Measurements from ENCODE around the gene TAX1BP1.
"Not testable (repeated sequence)": the region's sequence is repeated elsewhere in the genome, so short reads cannot be mapped to it uniquely, and the experiment has no call there.

TAX1BP1 gene

GRCh38 chr7:27739301-27739908, 557 bp upstream of the TAX1BP1 start:
- DNase-seq, result no peak

DNA sequence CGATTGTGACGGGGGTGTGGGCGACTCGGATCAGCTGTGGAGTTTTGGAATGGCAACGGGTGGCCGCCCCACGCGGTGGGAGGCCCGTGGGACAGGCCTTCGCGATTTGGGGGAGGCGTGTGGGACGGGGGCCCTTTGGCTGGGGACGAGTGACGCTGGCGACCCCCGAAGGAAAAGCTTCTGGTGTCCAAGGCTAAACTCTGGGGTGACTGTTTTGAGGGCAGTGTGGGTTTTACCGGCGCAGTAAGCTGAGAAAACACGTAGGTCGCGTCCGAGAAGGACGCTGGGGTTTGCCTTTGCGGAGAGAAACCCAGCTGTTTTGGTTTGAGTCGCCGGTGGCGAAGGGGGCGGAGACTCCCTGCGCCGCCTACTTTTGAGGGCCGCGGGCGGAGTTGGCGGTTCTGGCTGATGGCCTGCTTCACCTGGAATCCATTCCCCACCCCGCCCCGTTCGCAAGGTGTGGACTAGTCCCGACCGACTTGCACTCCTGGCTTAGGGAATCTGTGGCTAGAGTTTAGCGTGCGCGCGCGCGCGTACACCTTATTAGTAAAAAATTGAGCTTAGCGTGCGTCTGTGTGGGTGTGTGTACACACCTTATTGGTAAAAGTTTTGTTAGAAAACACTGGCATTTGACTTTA, 606 bp downstream of the TAX1BP1 start:
- DNase-seq, result peak; percentile 82 to 87 (median 84)

DNA sequence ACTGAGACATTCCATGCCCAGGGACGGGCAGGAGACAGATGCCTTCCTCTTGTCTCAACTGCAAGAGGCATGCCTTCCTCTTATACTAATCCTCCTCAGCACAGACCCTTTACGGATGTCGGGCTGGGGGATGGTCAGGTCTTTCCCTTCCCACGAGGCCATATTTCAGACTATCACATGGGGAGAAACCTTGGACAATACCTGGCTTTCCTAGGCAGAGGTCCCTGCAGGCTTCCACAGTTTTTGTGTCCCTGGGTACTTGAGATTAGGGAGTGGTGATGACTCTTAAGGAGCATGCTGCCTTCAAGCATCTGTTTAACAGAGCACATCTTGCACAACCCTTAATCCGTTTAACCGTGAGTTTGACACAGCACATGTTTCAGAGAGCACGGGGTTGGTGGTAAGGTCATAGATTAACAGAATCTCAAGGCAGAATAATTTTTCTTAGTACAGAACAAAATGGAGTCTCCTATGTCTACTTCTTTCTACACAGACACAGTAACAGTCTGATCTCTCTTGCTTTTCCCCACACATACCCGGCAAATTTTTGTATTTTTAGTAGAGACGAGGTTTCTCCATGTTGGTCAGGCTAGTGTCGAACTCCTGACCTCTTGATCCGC, 2.2 kb downstream of the TAX1BP1 start:
- not testable (repeated sequence) for DNase-seq

DNA sequence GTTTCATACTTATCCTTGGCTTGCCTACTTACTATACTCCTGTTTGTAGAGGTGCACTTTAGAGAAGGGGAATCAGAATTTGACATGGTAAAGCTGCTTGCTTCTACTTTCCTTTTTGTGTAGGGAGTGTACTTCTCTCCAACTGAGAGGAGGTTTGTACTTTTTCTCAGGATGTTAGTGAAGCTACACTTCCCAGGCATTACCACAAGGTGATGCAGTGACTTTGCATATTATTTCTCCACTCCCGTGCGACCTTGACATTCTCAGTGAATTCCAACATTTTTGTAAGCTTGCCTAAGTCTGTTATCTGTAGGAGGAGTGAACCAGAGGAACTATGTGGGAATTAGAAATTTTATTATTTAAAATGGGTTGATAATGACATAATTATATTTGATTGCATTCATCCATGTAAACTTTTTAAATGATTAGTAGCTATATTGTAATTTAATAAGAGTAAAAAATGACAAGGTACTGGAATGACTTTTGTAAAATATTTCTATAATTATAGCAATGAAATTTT, 5.2 kb downstream of the TAX1BP1 start:
- DNase-seq, result peak; percentile 37 to 57 (median 40)

- no peak for DNase-seq
These were observed 6.5 kb downstream of the TAX1BP1 start for GRCh38 chr7:27746486-27746885.

- DNase-seq, result peak in 2 of 3 donors; percentile 27 to 29
These were observed 7.0 kb downstream of the TAX1BP1 start for GRCh38 chr7:27746978-27747377.

- DNase-seq, result no peak
These were observed 7.8 kb downstream of the TAX1BP1 start for GRCh38 chr7:27747589-27748368.

- no peak for DNase-seq
These were observed 10.4 kb downstream of the TAX1BP1 start for GRCh38 chr7:27750316-27750715.

DNA sequence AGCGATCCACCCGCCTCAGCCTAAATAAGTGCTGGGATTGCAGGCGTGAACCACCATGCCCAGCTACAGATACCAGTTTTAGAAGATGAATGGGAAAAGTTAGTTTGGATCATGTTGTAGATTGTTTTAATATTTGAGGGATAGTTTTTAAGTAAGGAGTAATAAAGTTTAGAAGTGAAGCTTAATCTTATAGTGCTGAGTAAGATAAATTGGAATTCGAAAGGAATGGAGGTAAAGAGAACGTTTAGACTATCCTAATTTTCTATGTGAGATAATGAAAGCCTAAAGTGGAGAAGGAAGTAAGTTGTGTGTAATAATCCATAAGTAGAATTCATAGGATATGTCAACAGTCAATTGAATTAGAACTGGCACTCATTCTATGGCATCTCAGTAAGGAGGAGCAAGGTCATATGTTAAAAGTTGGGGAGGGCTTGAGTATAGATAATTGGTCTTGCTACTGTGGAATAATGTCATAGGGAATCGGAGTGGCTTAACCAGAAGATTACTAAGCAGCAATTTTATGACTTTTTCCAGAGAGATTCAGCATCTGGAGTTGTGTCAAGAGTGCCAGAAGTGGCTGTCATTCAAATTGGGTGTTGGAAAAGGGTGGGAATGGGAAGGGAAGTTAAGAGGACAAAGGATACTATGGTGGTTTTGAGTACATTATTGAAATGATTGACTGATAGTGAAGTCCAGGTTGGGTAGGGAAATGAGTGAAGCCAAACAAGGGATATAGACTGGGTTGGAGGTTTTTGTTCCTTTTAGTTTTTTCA, 12.1 kb downstream of the TAX1BP1 start:
- no peak for DNase-seq

DNA sequence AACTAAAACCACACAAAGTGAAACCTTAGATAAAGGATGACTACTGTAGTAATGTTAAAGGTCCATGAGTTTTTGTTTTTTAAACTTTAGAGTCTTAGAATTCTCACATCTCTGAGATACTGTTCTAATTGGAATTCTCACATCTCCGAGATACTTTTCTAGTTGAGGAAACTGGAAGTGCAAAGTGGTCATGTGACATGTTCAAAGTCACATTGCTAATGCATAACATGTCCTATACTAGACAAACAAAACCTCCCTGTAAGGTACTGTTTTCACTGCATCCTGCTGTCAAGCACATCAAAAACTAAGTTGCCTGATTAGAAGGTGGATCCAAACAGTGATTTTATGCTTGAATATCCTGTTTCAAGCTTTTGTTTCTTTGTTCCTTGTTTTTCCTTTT, 13.9 kb downstream of the TAX1BP1 start:
- DNase-seq, result no peak

DNA sequence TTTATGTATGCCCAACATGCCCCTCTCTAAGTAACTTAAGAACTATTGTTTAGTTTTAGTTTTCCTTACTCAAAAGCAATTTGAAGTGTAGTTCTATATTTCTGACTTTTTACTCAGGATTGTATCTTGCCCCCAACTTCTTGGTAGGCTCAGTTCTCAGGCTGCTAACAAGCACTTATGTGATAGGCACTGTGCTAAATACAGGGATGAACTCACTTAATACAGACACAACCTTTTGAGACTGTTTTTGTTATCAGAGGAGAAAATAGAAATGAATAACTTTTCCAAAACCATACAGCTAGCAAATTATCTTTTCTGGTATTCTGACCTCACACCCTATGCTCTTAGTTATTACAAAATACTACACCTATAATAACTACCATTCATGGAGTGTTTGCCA, 16.3 kb downstream of the TAX1BP1 start:
- no peak for DNase-seq

DNA sequence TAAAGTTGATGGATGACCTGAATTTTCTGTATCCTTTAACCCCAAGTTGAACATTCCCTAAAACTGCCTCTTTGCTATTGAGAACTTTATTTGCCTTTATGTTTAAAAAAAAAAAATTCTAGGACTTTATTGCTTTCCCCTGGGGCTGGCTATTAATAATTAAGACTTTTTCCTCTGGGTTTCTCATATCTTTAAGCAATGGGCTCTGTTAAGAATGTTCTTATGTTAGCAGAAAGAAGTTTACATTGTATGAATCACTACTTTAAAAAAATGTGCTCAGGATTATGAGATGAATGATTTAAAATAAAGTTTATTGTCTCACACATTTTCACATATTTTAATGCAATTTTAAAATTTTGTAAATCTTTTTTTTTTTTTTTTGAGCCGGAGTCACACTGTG, 19.5 kb downstream of the TAX1BP1 start:
- DNase-seq, result no peak

DNA sequence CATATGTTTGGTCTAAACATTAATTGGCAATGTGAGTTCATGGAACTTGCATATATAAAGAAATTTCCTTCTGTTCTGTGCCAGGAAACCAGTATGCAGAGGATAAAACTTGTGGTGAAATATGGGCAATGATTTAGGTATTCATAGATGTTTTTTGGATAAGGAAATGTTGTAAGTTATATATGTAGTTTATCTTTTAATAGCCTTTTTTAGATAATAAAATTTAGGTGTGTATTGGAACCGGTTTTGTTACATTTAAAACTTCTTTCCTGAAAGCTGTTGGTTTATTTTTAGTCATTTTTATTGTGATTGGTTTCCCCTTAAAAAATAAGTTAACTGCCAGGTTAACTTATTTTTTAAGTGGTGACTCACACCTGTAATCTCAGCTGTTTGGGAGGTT, 22.1 kb downstream of the TAX1BP1 start:
- no peak for DNase-seq

DNA sequence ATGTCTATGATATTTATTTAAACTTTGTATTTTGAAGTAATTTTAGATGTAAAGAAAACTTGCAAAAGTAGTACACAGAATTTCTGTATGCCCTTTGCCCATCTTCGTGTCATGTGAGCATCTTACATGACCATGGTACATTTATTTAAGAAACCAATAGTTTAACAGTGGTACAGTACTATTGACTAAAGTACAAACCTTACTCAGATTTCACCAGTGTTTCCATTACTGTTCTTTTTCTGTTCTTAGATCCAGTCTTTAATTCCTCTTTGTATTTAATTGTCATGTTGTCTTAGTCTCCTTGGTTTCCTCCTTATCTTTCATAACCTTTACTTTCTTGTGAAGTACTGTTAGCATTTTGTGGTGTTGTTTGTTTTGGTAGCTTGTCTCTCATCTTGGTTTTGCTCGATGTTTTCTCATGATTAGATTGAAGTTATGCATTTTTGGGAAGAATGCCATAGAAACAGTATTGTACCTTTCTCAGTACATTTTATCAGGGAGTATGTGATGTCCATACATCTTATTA, 24.1 kb downstream of the TAX1BP1 start:
- DNase-seq, result no peak

GRCh38 chr7:27765841-27766240, 25.9 kb downstream of the TAX1BP1 start:
- no peak for DNase-seq

- DNase-seq, result no peak
These were observed 27.4 kb downstream of the TAX1BP1 start for GRCh38 chr7:27767374-27767773.

GRCh38 chr7:27771111-27771510, 31.1 kb downstream of the TAX1BP1 start:
- DNase-seq, result no peak

DNA sequence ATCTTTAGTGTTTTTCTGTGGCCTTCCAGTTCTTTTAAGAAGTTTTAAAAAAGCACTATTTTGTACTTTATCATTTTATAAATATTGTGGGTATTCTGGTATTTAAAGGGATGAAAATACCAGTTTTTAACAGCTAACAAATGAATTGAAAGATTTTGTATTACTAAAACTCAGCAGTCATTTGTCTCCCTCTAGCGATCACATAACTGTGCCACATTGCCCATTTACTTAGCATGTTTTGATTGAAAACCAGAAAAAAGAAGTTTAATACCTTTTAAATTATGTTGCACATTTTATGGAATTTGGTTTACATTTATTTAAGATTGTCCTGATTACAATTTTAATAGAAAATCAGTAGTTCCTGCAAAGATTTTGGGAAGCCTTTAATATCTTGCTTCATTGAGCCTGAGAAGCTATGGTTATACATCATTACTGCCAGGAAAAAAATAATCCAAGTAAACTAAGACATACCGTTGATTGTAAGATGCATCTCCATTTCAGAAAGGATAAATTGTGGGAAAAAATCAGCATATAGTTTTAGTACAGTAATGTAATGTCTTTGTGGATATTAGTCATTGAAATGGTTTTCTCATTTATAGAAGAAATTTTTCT, 34.9 kb downstream of the TAX1BP1 start:
- peak; percentile 39 to 64 (median 45) for DNase-seq

DNA sequence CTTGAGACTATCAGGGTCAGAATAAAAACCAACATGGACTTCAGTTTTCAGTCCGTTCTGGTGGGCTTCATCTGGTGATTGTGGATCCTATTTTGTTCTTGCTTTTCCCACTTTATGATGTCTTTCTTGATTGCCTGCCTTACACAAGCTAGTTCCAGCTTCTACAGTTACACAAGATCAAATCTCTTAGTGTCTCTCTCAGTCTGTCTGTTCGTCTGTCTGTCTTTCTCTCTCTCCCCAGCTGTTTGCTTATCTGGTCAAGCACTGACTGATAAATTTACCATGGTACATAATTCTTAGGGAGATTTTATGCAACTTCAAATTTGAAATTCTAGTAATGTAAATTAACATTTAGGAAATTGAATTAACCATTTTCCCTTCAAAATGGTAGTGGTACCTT, 35.8 kb downstream of the TAX1BP1 start:
- DNase-seq, result no peak

DNA sequence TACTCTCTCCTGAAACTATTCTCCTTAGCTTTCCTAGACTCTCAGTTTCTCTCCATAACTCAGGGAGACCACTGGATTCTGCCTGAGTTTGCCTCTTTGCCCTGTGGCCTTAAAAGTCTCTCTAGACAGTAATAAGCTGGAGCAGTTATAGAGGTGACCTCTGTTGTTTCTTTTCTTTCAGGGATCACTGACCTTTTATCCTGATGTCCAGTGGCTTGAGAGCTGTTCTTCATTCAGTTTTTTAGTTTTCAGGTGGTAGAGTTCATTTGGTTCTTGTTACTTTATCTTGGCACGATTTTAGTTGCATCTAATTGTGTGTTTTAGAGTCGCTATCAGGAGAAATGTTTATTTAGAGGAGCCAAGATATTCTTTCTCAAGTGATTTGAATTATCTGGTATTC, 37.7 kb downstream of the TAX1BP1 start:
- no peak for DNase-seq

DNA sequence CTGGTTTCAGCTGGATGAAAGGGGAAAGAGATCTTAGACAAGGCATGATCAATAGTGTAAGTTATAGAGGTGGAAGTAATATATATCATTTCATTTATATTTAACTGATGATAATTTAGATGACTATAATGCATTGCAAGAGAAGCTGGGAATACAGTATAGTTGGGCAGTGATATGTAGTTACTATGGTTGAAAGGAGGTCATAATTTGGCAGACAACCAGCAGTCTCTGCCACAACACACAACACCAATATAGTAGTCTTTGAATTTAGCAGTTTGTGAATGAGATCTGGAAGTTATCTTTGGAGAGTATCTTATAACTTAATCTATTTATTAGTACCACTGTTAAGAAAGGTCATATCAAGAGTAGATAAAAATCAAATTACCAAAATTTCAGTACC, 39.9 kb downstream of the TAX1BP1 start:
- DNase-seq, result no peak

- no peak for DNase-seq
These were observed 41.2 kb downstream of the TAX1BP1 start for GRCh38 chr7:27781188-27781587.

Data from suppressor macrophage treated with lipopolysaccharide for 1 hour (primary cell).